Sigmoid colon (tissue), 7 donors: Measurements from ENCODE around the gene CHN2. TPM values are rescaled to one million over a fixed set of nuclear protein-coding genes. Genes with fewer than 3 reads are reported as not detected.
A peak's percentile ranks its signal among the peaks of the same experiment; 100 is the strongest.

Source experiments
- DNase-seq: peaks from one replicate; pipeline ENCODE4 v3.0.0-alpha.2; 2019
- H3K27ac ChIP-seq, 4 donors: fragments of 200-600 bp; sonication (generic); one replicate each; pipeline ENCODE4 v1.5.1; 2016 to 2019; ENCODE audit warnings: mild to moderate bottlenecking in 1 of 4
- H3K27me3 ChIP-seq, 3 donors: fragments of 200-600 bp; sonication (generic); one replicate each; pipeline ENCODE4 v1.5.1; 2019; ENCODE audit warnings: mild to moderate bottlenecking in 1 of 3
- H3K36me3 ChIP-seq, 4 donors: fragments of 200-600 bp; sonication (generic); one replicate each; pipeline ENCODE4 v1.5.1; 2016 to 2019
- H3K4me1 ChIP-seq, 4 donors: fragments of 200-600 bp; sonication (generic); one replicate each; pipeline ENCODE4 v1.5.1; 2017 to 2019
- H3K4me3 ChIP-seq, 4 donors: fragments of 200-600 bp; sonication (generic); one replicate each; pipeline ENCODE4 v1.5.1; 2017 to 2019; ENCODE audit warnings: mild to moderate bottlenecking in 2 of 4, moderate library complexity in 1 of 4
- H3K9me3 ChIP-seq, 4 donors: fragments of 200-600 bp in 3 of 4; sonication (generic) in 3 of 4; one replicate each; pipeline versions ENCODE4 v1.5.1 to v1.6.1; 2013 to 2019
- CTCF ChIP-seq, 4 experiments: fragments of 450-650 bp in 3 of 4; fragments of 200-600 bp in 1 of 4; IDR thresholded peaks; one replicate each; pipeline ENCODE4 v1.5.1; 2016 to 2019; ENCODE audit warnings: antibody characterized with exemption in 4 of 4, mild to moderate bottlenecking in 3 of 4, moderate library complexity in 2 of 4
- EP300 ChIP-seq, 4 donors: sonication (generic); formaldehyde crosslinking; IDR thresholded peaks; one replicate each; pipeline ENCODE4 v1.6.1; 2017; ENCODE audit warnings: antibody characterized with exemption in 4 of 4
- POLR2A ChIP-seq, 2 donors: fragments of 450-650 bp; IDR thresholded peaks; one replicate each; pipeline ENCODE4 v1.6.1; 2016; ENCODE audit warnings: antibody characterized with exemption in 2 of 2, mild to moderate bottlenecking in 2 of 2, moderate library complexity in 2 of 2
- POLR2AphosphoS5 ChIP-seq, 4 donors: sonication (generic); formaldehyde crosslinking; IDR thresholded peaks; one replicate each; pipeline ENCODE4 v1.6.1; 2017; ENCODE audit warnings: antibody characterized with exemption in 4 of 4
- WGBS, 2 donors: extraction: QIAGEN DNeasy Blood & Tissue Kit; methylation state at CpG; one replicate each; pipeline ENCODE4 v1.1.7; 2013; 5-methylcytosine and 5-hydroxymethylcytosine counted together
- intact Hi-C: fragments of 100-400 bp; cut with DNase I; formaldehyde crosslinking; loops from one replicate; pipeline ENCODE4 v1.15.1; 2023
- polyA plus RNA-seq, 3 donors: library from polyadenylated mRNA; stranded (reverse); fragments of 200-250 nt; gene quantifications; one replicate each; pipeline ENCODE4 v1.2.3, GENCODE V29; 2013
- total RNA-seq, 4 donors: library from RNA; depleted of rRNA; stranded (reverse); fragments of >200 nt; gene quantifications; one replicate each; pipeline ENCODE4 v1.1.0, GENCODE V29; 2016
- donor health status: healthy with polysubstance abuse.
- donor health status: Bipolar disorder and iron deficiency.
- donor health status: healthy.

CHN2 gene
- total and polyA plus RNA-seq, 7 donors, result 4.2 to 37.7 (median 15.8) TPM

- DNase-seq, result no peak
- H3K27ac ChIP-seq, result no peak overlapping the region
- TF ChIP-seq EP300 (IDR thresholded peaks at IDR 0.05) (no peak), CTCF (IDR thresholded peaks at IDR 0.05) (no peak), POLR2A (IDR thresholded peaks at IDR 0.05) (no peak), POLR2AphosphoS5 (IDR thresholded peaks at IDR 0.05) (no peak)
- no peaks in the 10 kb centered on the region for H3K36me3 ChIP-seq
- WGBS, 2 donors, result 89 to 90% methylated on average over 7 of the region's 7 CpGs
- H3K4me1 ChIP-seq, result no peaks in the 10 kb centered on the region
- H3K27me3 ChIP-seq, result no peaks in the 10 kb centered on the region
- no peaks in the 10 kb centered on the region for H3K9me3 ChIP-seq
- intact Hi-C loops, result no loop called here
- no peak overlapping the region for H3K4me3 ChIP-seq
Measured at GRCh38 chr7:29394321-29394720, 199.7 kb downstream of the CHN2 start.

GRCh38 chr7:29396563-29396962 lies 202.0 kb downstream of the CHN2 start:
- DNase-seq, result no peak
- WGBS, 2 donors, result 96% methylated on average over 7 of the region's 7 CpGs
- Histone ChIP-seq H3K36me3 (no peaks in the 10 kb centered on the region), H3K27me3 (no peaks in the 10 kb centered on the region), H3K4me3 (no peak overlapping the region), H3K27ac (peak overlapping the region in 2 of 4 donors; percentile 1 to 40), H3K4me1 (no peaks in the 10 kb centered on the region), H3K9me3 (no peaks in the 10 kb centered on the region)
- intact Hi-C loops, result no loop called here
- no peak for TF ChIP-seq POLR2AphosphoS5 (IDR thresholded peaks at IDR 0.05)
- no peak for TF ChIP-seq POLR2A (IDR thresholded peaks at IDR 0.05)
- no peak for TF ChIP-seq EP300 (IDR thresholded peaks at IDR 0.05)
- no peak for TF ChIP-seq CTCF (IDR thresholded peaks at IDR 0.05)

GRCh38 chr7:29397398-29397797 lies 202.8 kb downstream of the CHN2 start:
- WGBS, 2 donors, result 54 to 80% methylated on average over 2 of the region's 2 CpGs
- TF ChIP-seq POLR2AphosphoS5 (IDR thresholded peaks at IDR 0.05) (no peak), EP300 (IDR thresholded peaks at IDR 0.05) (no peak), POLR2A (IDR thresholded peaks at IDR 0.05) (no peak), CTCF (IDR thresholded peaks at IDR 0.05) (no peak)
- H3K4me3 ChIP-seq, result no peak overlapping the region
- no peaks in the 10 kb centered on the region for H3K36me3 ChIP-seq
- no peaks in the 10 kb centered on the region for H3K9me3 ChIP-seq
- no peak for DNase-seq
- H3K27ac ChIP-seq, result peak overlapping the region in 2 of 4 donors; percentile 1 to 7
- intact Hi-C loops, result no loop called here
- H3K27me3 ChIP-seq, result no peaks in the 10 kb centered on the region
- H3K4me1 ChIP-seq, result no peaks in the 10 kb centered on the region

GRCh38 chr7:29398011-29398410 lies 203.4 kb downstream of the CHN2 start:
- TF ChIP-seq EP300 (IDR thresholded peaks at IDR 0.05) (no peak), CTCF (IDR thresholded peaks at IDR 0.05) (no peak), POLR2AphosphoS5 (IDR thresholded peaks at IDR 0.05) (no peak), POLR2A (IDR thresholded peaks at IDR 0.05) (no peak)
- no peak overlapping the region for H3K4me3 ChIP-seq
- H3K27me3 ChIP-seq, result no peaks in the 10 kb centered on the region
- WGBS, 2 donors, result 77 to 80% methylated on average over 4 of the region's 4 CpGs
- H3K9me3 ChIP-seq, result no peaks in the 10 kb centered on the region
- H3K4me1 ChIP-seq, result no peaks in the 10 kb centered on the region
- H3K36me3 ChIP-seq, result no peaks in the 10 kb centered on the region
- intact Hi-C loops, result no loop called here
- H3K27ac ChIP-seq, result no peak overlapping the region
- no peak for DNase-seq

GRCh38 chr7:29400437-29400836 lies 205.9 kb downstream of the CHN2 start:
- no peaks in the 10 kb centered on the region for H3K36me3 ChIP-seq
- no peak for TF ChIP-seq EP300 (IDR thresholded peaks at IDR 0.05)
- TF ChIP-seq CTCF (IDR thresholded peaks at IDR 0.05), result no peak
- TF ChIP-seq POLR2A (IDR thresholded peaks at IDR 0.05), result no peak
- TF ChIP-seq POLR2AphosphoS5 (IDR thresholded peaks at IDR 0.05), result no peak

More at GRCh38 chr7:29400437-29400836, 205.9 kb downstream of the CHN2 start:
- 92 to 93% methylated on average over 9 of the region's 9 CpGs for WGBS, 2 donors
- Histone ChIP-seq H3K27ac (no peak overlapping the region), H3K4me1 (no peaks in the 10 kb centered on the region), H3K9me3 (no peaks in the 10 kb centered on the region), H3K27me3 (no peaks in the 10 kb centered on the region), H3K4me3 (no peak overlapping the region)
- DNase-seq, result no peak
- intact Hi-C loops, result no loop called here
